Panc1 (cell line): ENCODE data around the gene TAMALIN. TPM values are rescaled to one million over a fixed set of nuclear protein-coding genes. Genes with fewer than 3 reads are reported as not detected.

Experiments used
- ATAC-seq: fragments of 200-7000 bp; cut with Tn5 transposase; 2 replicates; pipeline ENCODE4 v1.9.1; 2020; ENCODE audit warnings: mild to moderate bottlenecking, moderate library complexity
- BruUV-seq: library from RNA; stranded (reverse); fragments of 400-500 nt; replicated peaks from 2 replicates; lab custom pipeline; 2021; lab: Mats Ljungman, UMichigan
- CTCF ChIA-PET: fragments of 300-600 bp; sonication (Branson Sonifier 250); formaldehyde crosslinking; loops from one replicate; lab custom pipeline; 2022; ENCODE audit warnings: antibody characterized with exemption; lab: Charles Lee
- POLR2A ChIA-PET: fragments of 300-600 bp; sonication (Branson Sonifier 250); formaldehyde crosslinking; loops from one replicate; lab custom pipeline; 2022; ENCODE audit warnings: antibody characterized with exemption; lab: Charles Lee
- DNase-seq: peaks from one replicate; pipeline ENCODE4 v3.0.0-alpha.2; 2010; ENCODE audit warnings: low read depth, low spot score
- H3K27ac ChIP-seq: 2 replicates; pipeline ENCODE4 v1.5.1; 2011; ENCODE audit warnings: mild to moderate bottlenecking, low read length, inconsistent platforms
- H3K27me3 ChIP-seq: fragments of 200-500 bp; sonication (Bioruptor generic); 2 replicates; pipeline ENCODE4 v1.6.0; 2014; ENCODE audit warnings: low read length, inconsistent platforms; ENCODE audit not compliant: control insufficient read depth, insufficient read depth
- H3K36me3 ChIP-seq: fragments of 200-500 bp; sonication (Bioruptor generic); 2 replicates; pipeline ENCODE4 v1.5.1; 2014; ENCODE audit warnings: inconsistent platforms, mild to moderate bottlenecking, low read length, moderate library complexity; ENCODE audit not compliant: control insufficient read depth, insufficient read depth
- H3K4me1 ChIP-seq: 2 replicates; pipeline ENCODE4 v1.5.1; 2011; ENCODE audit warnings: inconsistent platforms, mild to moderate bottlenecking, low read length, moderate library complexity; ENCODE audit not compliant: control insufficient read depth, insufficient read depth
- H3K4me3 ChIP-seq, 2 experiments: 2 replicates each; pipeline ENCODE4 v1.5.1; 2011 to 2012; ENCODE audit warnings: low read depth in 2 of 2, low read length in 2 of 2, mild to moderate bottlenecking in 2 of 2, inconsistent platforms in 1 of 2, moderate library complexity in 1 of 2
- H3K9me3 ChIP-seq: fragments of 200-500 bp; sonication (Bioruptor generic); 2 replicates; pipeline ENCODE4 v1.5.1; 2014; ENCODE audit warnings: low read depth, mild to moderate bottlenecking, inconsistent platforms, low read length, moderate library complexity; ENCODE audit not compliant: control insufficient read depth, insufficient read depth
- CTCF ChIP-seq: fragments of 450-650 bp; IDR thresholded peaks from 2 replicates; pipeline ENCODE4 v1.5.1; 2017; ENCODE audit warnings: mild to moderate bottlenecking
- POLR2AphosphoS5 ChIP-seq: IDR thresholded peaks from 2 replicates; pipeline ENCODE4 v1.6.1; 2012; ENCODE audit warnings: mild to moderate bottlenecking, low read depth, low read length, moderate library complexity
- REST ChIP-seq, 2 experiments: IDR thresholded peaks; 2 replicates each; pipeline ENCODE4 v1.6.1; 2011 to 2012; ENCODE audit warnings: low read depth in 2 of 2, control low read depth in 1 of 2, low read length in 1 of 2, mild to moderate bottlenecking in 1 of 2, moderate library complexity in 1 of 2; ENCODE audit not compliant: insufficient read depth in 1 of 2
- SIN3A ChIP-seq: IDR thresholded peaks from 2 replicates; pipeline ENCODE4 v1.6.1; 2012; ENCODE audit warnings: low read depth, mild to moderate bottlenecking, low read length, moderate library complexity, borderline replicate concordance; ENCODE audit not compliant: insufficient read depth
- TCF7L2 ChIP-seq: IDR thresholded peaks from 2 replicates; pipeline ENCODE4 v1.6.1; 2011; ENCODE audit warnings: mild to moderate bottlenecking, low read depth, low read length, inconsistent platforms
- in situ Hi-C: cut with HindIII; loops from 2 replicates; pipeline ENCODE4 v1.10.0; 2016; ENCODE audit warnings: low sequenced_read_pairs, low pct_unique_long_range_greater_than_20kb
- intact Hi-C: fragments of 100-400 bp; cut with micrococcal nuclease; formaldehyde crosslinking; loops from one replicate; pipeline ENCODE4 v1.10.0; 2022; ENCODE audit not compliant: unreplicated experiment
- total RNA-seq: library from RNA; stranded (reverse); gene quantifications from one replicate; pipeline ENCODE4 v1.2.1, GENCODE V29; 2021; ENCODE audit not compliant: unreplicated experiment

The TAMALIN gene
- total RNA-seq, 1 experiment from 2014 or later, result 0.82 TPM

GRCh38 chr12:52029685-52030084, 22.9 kb downstream of the TAMALIN start:
- ATAC-seq, result no peak
- H3K36me3 ChIP-seq, result no peaks in the 10 kb centered on the region
- POLR2A ChIA-PET, result interaction anchor here (0.6 kb wide), 1 partner anchor 38 kb away, joined by 3 read pairs; no protein-coding TSS in a partner anchor
- CTCF ChIA-PET, result interaction anchor here (0.7 kb wide), 1 partner anchor 40 kb away, joined by 8 read pairs; the partner anchor contains the start of gene ATG101
- DNase-seq, result no peak
- TF ChIP-seq TCF7L2, result no peak
- TF ChIP-seq SIN3A, result no peak
- no peak for TF ChIP-seq REST (IDR thresholded peaks at IDR 0.05; ENCODE audit: insufficient read depth in 1 of 2, low read depth in 2 of 2, low read length in 1 of 2)
- TF ChIP-seq CTCF, result no peak
- no peak for TF ChIP-seq POLR2AphosphoS5
- intact Hi-C loops (loop anchor here (5.0 kb wide), 1 partner anchor 93 kb away; no protein-coding TSS in a partner anchor), in situ Hi-C loops (no loop called here)
- no peaks in the 10 kb centered on the region for H3K9me3 ChIP-seq
- no peaks in the 10 kb centered on the region for H3K27me3 ChIP-seq
- no peak overlapping the region for H3K27ac ChIP-seq
- no peak overlapping the region for H3K4me3 ChIP-seq
- BruUV-seq, result no TSS peak
- H3K4me1 ChIP-seq, result peaks cover 3% of the 10 kb centered on the region; the same call in 1 of the 2 replicates

- DNase-seq, result no peak
- no TSS peak for BruUV-seq
- Histone ChIP-seq H3K4me1 (0 out of 2 replicates have a peak, but pooled peaks cover 5% of the 10 kb centered on the region), H3K9me3 (no peaks in the 10 kb centered on the region), H3K27ac (no peak overlapping the region; the same call in 1 of the 2 replicates), H3K27me3 (0 out of 2 replicates have a peak, but pooled peaks cover 2% of the 10 kb centered on the region), H3K36me3 (no peaks in the 10 kb centered on the region), H3K4me3 (peak overlapping the region; percentile 35 to 64)
- ChIA-PET POLR2A (interaction anchor here (1.0 to 1.3 kb wide), 2 partner anchors 18 to 19 kb away, joined by 3 read pairs; no protein-coding TSS in a partner anchor), CTCF (interaction anchor here (0.9 to 1.9 kb wide), 6 partner anchors 9 to 90 kb away, joined by 3 to 9 read pairs (median 4); no protein-coding TSS in a partner anchor)
- ATAC-seq, result no peak
- intact Hi-C loops (no loop called here), in situ Hi-C loops (no loop called here)
- TF ChIP-seq SIN3A, result no peak
Measured at GRCh38 chr12:52032446-52032803, 25.7 kb downstream of the TAMALIN start.

GRCh38 chr12:52032804-52033445, 26.2 kb downstream of the TAMALIN start:
- POLR2A ChIA-PET, result interaction anchor here (0.6 to 1.3 kb wide), 3 partner anchors 18 to 35 kb away, joined by 3 read pairs; no protein-coding TSS in a partner anchor
- DNase-seq, result peak; percentile 60
- 0 out of 2 replicates have a peak, but pooled peaks cover 5% of the 10 kb centered on the region for H3K4me1 ChIP-seq
- TF ChIP-seq REST (IDR thresholded peaks at IDR 0.05; ENCODE audit: insufficient read depth in 1 of 2, low read depth in 2 of 2, low read length in 1 of 2), result no peak
- in situ Hi-C loops (no loop called here), intact Hi-C loops (no loop called here)
- H3K4me3 ChIP-seq, result peak overlapping the region; percentile 35 to 64
- CTCF ChIA-PET, result interaction anchor here (0.6 to 1.9 kb wide), 7 partner anchors 10 to 89 kb away, joined by 3 to 9 read pairs (median 4); no protein-coding TSS in a partner anchor
- peak overlapping the region; percentile 79 for H3K27ac ChIP-seq
- BruUV-seq, result no TSS peak
- H3K27me3 ChIP-seq, result 0 out of 2 replicates have a peak, but pooled peaks cover 2% of the 10 kb centered on the region
- H3K36me3 ChIP-seq, result no peaks in the 10 kb centered on the region
- ATAC-seq, result peak; percentile 99
- H3K9me3 ChIP-seq, result no peaks in the 10 kb centered on the region
